Motor neuron (in vitro differentiated cells): Measurements from ENCODE around the gene FXYD3. TPM values are rescaled to one million over a fixed set of nuclear protein-coding genes. Genes with fewer than 3 reads are reported as not detected.

Source experiments
- ATAC-seq, 8 experiments: fragments of 200-7000 bp; cut with Tn5 transposase; replicated peaks in 6 of 8; 2 replicates each; pipeline ENCODE4 v1.8.0; 2021; ENCODE audit warnings: mild to moderate bottlenecking in 8 of 8, moderate library complexity in 8 of 8
- H3K27ac ChIP-seq, 2 donors: fragments of 250-450 bp; sonication (Bioruptor Pico); 2 replicates each; pipeline ENCODE4 v1.9.0; 2021; ENCODE audit warnings: antibody characterized with exemption in 2 of 2, mild to moderate bottlenecking in 2 of 2, moderate library complexity in 1 of 2
- H3K4me1 ChIP-seq, 2 donors: fragments of 250-450 bp; sonication (Bioruptor Pico); replicated peaks in 1 of 2; 2 replicates each; pipeline ENCODE4 v1.6.1; 2021; ENCODE audit warnings: antibody characterized with exemption in 2 of 2, mild to moderate bottlenecking in 2 of 2, moderate library complexity in 1 of 2
- H3K4me3 ChIP-seq, 5 donors: fragments of 250-450 bp; sonication (Bioruptor Pico); 2 replicates each; pipeline ENCODE4 v1.9.0; 2021; ENCODE audit warnings: antibody characterized with exemption in 5 of 5, mild to moderate bottlenecking in 5 of 5, moderate library complexity in 4 of 5
- WGBS, 10 experiments: fragments of 450-650 bp; shearing (Covaris generic); methylation state at CpG; one replicate each; pipeline ENCODE4 v1.0.0; 2022; 5-methylcytosine and 5-hydroxymethylcytosine counted together
- in situ Hi-C, 9 experiments: fragments of 400-800 bp; cut with MboI; loops; one replicate each; pipeline ENCODE4 v1.15.0; 2021; ENCODE audit warnings: low sequenced_read_pairs in 9 of 9, low pct_unique_long_range_greater_than_20kb in 2 of 9; ENCODE audit not compliant: unreplicated experiment in 9 of 9
- total RNA-seq, 8 experiments: library from RNA; unstranded; fragments of 300-600 nt; gene quantifications; 2 replicates each; pipeline versions ENCODE4 v1.2.3 to v1.2.4, GENCODE V29; 2022

The FXYD3 gene
- total RNA-seq, 8 experiments from 2014 or later, result 0.25 to 2.0 (median 1.1) TPM; not detected in 3

DNA sequence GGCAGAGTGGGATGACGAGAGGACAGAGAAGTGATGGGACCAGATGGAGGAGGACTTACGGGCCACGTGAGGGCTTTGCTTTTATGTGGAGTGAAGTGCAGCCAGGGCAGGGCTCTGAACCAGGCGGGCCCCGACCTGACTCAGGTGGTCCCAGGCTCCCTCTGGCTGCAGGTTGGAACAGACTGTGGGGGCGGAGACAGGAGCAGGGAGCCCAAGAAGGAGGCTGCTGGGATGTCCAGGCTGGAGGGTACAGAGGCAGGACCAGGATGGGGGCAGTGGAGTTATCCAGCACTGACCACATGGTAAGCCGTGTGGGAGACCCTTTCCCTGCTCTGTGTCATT, 41.0 kb downstream of the FXYD3 start:
- no peak overlapping the region for H3K4me3 ChIP-seq
- ATAC-seq, result no peak
- no peak overlapping the region for H3K27ac ChIP-seq
- WGBS, 10 experiments, result 63 to 100% (median 80%) methylated on average over 1 to 4 of the region's 7 CpGs; no CpG with 5 or more reads in 5 of the 10 experiments
- peaks cover 21 to 23% of the 10 kb centered on the region in 2 donors for H3K4me1 ChIP-seq
- in situ Hi-C loops, result loop anchor here in 1 of 9 experiments (25.0 kb wide), 1 partner anchor 106 kb away; the partner anchor contains the start of gene USF2

- 100% methylated on average over 1 to 4 of the region's 4 CpGs; no CpG with 5 or more reads in 6 of the 10 experiments for WGBS, 10 experiments
- in situ Hi-C loops, result loop anchor here in 1 of 9 experiments (25.0 kb wide), 1 partner anchor 105 kb away; the partner anchor contains the start of gene USF2
- peaks cover 21% of the 10 kb centered on the region in 2 donors for H3K4me1 ChIP-seq
- no peak overlapping the region for H3K4me3 ChIP-seq
- no peak for ATAC-seq
- H3K27ac ChIP-seq, result no peak overlapping the region
Observed at GRCh38 chr19:35157431-35157830, 41.8 kb downstream of the FXYD3 start.

GRCh38 chr19:35159606-35160005, 44.0 kb downstream of the FXYD3 start:
- in situ Hi-C loops, result loop anchor here in 1 of 9 experiments (25.0 kb wide), 1 partner anchor 103 kb away; the partner anchor contains the start of gene USF2

DNA sequence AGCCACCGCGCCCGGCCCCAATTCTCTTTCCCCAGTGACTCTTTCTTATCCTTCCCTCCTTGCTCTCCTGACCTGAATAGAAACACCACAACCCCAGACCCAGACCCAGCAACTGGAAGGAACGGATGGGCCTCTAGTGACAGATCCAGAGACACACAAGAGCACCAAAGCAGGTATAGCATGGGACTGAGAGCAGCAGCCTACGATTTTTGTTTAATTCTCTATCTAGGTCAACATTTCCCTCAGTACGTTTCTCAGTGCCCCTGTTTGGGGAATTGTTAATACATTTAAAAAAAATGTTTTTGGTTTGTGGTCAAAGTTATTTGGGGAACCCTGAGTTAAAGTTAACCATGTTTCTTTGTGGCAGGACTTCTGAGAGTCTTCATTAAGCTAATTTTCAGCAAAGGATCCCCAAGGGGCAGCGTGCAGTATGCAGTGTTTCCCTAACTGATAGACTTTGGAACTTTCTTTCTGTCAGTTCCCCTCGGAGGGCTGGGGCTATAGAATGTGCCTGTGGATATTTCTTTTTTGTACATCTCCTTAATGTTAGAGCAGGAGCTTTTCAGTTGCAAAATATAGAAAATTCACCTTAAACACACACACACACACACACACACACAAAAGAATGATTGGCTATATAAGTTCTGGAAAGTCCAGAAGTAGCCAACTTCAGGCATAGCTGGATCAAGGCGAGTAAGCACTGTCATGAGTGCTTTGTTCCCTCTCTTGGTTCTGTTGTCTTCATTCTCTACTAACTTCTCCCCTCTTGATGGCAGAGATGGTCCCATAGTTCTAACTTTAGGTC, 45.2 kb downstream of the FXYD3 start:
- no peak for ATAC-seq
- Histone ChIP-seq H3K27ac (no peak overlapping the region), H3K4me3 (no peak overlapping the region), H3K4me1 (no peaks in the 10 kb centered on the region)
- 60 to 100% (median 94%) methylated on average over 1 to 6 of the region's 9 CpGs; no CpG with 5 or more reads in 1 of the 10 experiments for WGBS, 10 experiments
- in situ Hi-C loops, result loop anchor here in 1 of 9 experiments (25.0 kb wide), 1 partner anchor 101 kb away; the partner anchor contains the start of gene USF2

More at GRCh38 chr19:35159606-35160005, 44.0 kb downstream of the FXYD3 start:
- Histone ChIP-seq H3K4me1 (peaks cover 6 to 8% of the 10 kb centered on the region in 2 donors), H3K27ac (no peak overlapping the region), H3K4me3 (no peak overlapping the region)
- WGBS, 10 experiments, result 70 to 100% (median 91%) methylated on average over 1 to 5 of the region's 8 CpGs; no CpG with 5 or more reads in 4 of the 10 experiments
- no peak for ATAC-seq

GRCh38 chr19:35161434-35161743, 45.8 kb downstream of the FXYD3 start:
- Histone ChIP-seq H3K27ac (no peak overlapping the region), H3K4me1 (no peaks in the 10 kb centered on the region), H3K4me3 (no peak overlapping the region)
- in situ Hi-C loops, result loop anchor here in 1 of 9 experiments (25.0 kb wide), 1 partner anchor 101 kb away; the partner anchor contains the start of gene USF2
- 90 to 100% (median 100%) methylated on average over 1 to 2 of the region's 2 CpGs; no CpG with 5 or more reads in 4 of the 10 experiments for WGBS, 10 experiments
- no peak for ATAC-seq

DNA sequence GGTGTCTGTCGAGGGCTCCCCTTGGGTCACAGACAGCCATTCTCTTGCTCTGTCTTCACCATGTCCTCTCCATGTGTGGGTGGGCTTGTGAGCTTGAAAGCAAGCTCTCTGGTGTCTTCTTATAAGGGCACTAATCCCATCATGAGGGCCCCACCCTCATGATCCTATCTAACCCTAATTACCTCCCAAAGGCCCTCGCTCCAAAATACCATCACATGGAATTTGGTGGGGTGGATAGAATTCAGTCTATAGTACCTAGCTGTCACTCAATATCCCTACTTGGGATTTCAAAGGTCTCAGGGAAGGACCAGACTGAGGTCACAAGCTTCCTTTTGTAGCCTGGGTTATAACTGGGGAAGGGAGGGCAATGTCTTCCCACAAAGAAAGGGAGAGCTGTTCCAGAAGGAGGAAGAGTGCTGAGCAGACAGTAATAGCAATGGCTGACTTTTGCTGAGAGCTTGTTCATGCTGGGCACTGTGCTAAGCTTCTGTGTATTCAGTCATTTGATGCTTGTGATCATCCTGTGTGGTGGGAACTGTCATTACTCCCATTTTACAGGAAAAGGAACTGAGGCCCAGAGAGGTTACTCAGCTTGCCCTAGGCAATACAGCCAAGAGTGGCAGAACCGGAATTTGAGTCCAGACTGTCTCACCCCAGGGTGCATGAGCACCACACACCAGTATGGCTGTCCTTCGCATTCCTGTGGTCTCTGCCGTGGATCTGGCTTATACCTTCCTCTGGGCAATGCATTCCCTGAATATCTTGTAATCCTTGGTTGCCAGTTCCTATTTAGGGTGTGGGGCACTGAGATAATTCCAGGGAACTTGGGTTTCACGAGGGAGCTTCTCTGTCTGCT, 47.1 kb downstream of the FXYD3 start:
- in situ Hi-C loops, result loop anchor here in 1 of 9 experiments (25.0 kb wide), 1 partner anchor 100 kb away; the partner anchor contains the start of gene USF2
- Histone ChIP-seq H3K4me1 (no peaks in the 10 kb centered on the region), H3K4me3 (no peak overlapping the region), H3K27ac (no peak overlapping the region)
- 10 to 100% (median 91%) methylated on average over 1 to 4 of the region's 6 CpGs; no CpG with 5 or more reads in 1 of the 10 experiments for WGBS, 10 experiments
- ATAC-seq, result no peak

DNA sequence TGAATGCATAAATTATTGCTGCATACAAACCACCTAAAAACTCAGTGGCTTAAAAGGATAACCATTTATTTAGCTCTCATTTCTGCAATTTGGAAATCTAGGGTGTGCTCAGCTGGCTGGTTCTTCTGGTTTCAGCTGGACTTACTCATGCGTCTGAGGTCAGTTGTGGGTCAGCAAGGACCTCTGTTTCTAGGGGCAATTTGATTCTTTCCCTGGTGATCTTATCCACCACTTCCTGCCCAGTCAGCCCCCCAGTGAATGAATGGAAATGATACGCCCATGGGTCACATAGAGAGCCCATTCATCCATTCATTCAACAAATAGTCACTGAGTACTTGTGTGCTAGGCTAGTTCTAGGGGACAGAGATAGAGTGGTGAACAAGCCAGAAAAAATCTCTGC, 48.8 kb downstream of the FXYD3 start:
- peaks cover 0 to 6% of the 10 kb centered on the region in 2 donors for H3K4me1 ChIP-seq
- H3K4me3 ChIP-seq, result no peak overlapping the region
- in situ Hi-C loops, result loop anchor here in 1 of 9 experiments (25.0 kb wide), 1 partner anchor 98 kb away; the partner anchor contains the start of gene USF2
- ATAC-seq, result peak in 2 of 8 experiments; percentile 9 to 41
- H3K27ac ChIP-seq, result no peak overlapping the region
- 33 to 90% (median 80%) methylated on average over 1 to 2 of the region's 2 CpGs; no CpG with 5 or more reads in 5 of the 10 experiments for WGBS, 10 experiments

DNA sequence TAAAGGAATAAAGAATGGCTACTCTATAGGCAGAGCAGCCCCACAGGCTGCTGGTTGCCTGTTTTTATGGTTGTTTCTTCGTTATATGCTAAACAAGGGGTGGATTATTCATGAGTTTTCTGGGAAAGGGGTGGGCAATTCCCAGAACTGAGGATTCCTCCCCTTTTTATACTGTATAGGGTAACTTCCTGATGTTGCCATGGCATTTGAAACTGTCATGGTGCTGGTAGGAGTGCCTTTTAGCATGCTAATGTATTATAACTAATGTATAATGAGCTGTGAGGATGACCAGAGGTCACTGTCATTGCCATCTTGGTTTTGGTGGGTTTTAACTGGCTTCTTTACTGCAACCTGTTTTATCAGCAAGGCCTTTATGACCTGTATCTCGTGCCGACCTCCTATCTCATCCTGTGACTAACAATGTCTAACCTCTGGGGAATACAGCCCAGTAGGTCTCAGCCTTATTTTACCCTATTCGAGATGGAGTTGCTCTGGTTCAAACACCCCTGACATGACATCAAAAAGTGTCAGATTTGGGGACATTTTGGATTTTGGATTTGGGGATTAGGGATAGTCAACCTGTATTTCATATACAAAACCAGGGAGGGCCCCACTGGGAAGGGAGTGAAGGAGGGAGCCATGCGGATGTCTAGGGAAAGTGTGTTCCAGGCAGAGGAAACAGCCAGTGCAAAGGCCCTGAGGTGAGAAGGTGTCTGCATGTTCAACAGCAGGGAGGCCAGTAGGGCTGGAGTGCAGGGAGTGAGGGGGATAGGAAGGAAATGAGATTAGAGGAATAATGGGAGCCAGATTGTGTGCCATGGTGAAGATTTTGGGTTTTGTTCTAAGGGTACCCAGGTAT, 49.8 kb downstream of the FXYD3 start:
- 59 to 100% (median 77%) methylated on average over 1 to 5 of the region's 5 CpGs; no CpG with 5 or more reads in 2 of the 10 experiments for WGBS, 10 experiments
- no peak overlapping the region for H3K27ac ChIP-seq
- peak in 3 of 8 experiments; percentile 7 to 52 (median 8) for ATAC-seq
- in situ Hi-C loops, result loop anchor here in 1 of 9 experiments (25.0 kb wide), 1 partner anchor 97 kb away; the partner anchor contains the start of gene USF2
- H3K4me1 ChIP-seq, result peaks cover 0 to 6% of the 10 kb centered on the region in 2 donors
- H3K4me3 ChIP-seq, result no peak overlapping the region

- 90 to 100% (median 100%) methylated on average over 1 to 5 of the region's 7 CpGs; no CpG with 5 or more reads in 4 of the 10 experiments for WGBS, 10 experiments
- Histone ChIP-seq H3K4me1 (peaks cover 0 to 6% of the 10 kb centered on the region in 2 donors), H3K4me3 (no peak overlapping the region), H3K27ac (no peak overlapping the region)
- ATAC-seq, result peak in 2 of 8 experiments; percentile 5 to 14
- in situ Hi-C loops, result loop anchor here in 1 of 9 experiments (25.0 kb wide), 1 partner anchor 96 kb away; the partner anchor contains the start of gene USF2
Observed at GRCh38 chr19:35166100-35167063, 50.8 kb downstream of the FXYD3 start.

GRCh38 chr19:35167251-35168119, 51.9 kb downstream of the FXYD3 start:
- in situ Hi-C loops, result loop anchor here in 1 of 9 experiments (25.0 kb wide), 1 partner anchor 95 kb away; the partner anchor contains the start of gene USF2
- no peak for ATAC-seq
- 79 to 100% (median 89%) methylated on average over 2 to 4 of the region's 5 CpGs; no CpG with 5 or more reads in 3 of the 10 experiments for WGBS, 10 experiments
- H3K4me3 ChIP-seq, result no peak overlapping the region
- no peak overlapping the region for H3K27ac ChIP-seq
- H3K4me1 ChIP-seq, result peaks cover 0 to 6% of the 10 kb centered on the region in 2 donors
